Measurements from ENCODE around the gene DOK4. TPM values are rescaled to one million over a fixed set of nuclear protein-coding genes. Genes with fewer than 3 reads are reported as not detected.

DOK4 gene
- total RNA-seq, 1 donor from 2014 or later, result 25.5 TPM

- Histone ChIP-seq H3K4me3 (ENCODE audit: insufficient read depth, low read depth, low read length) (no peak overlapping the region), H3K27me3 (ENCODE audit: insufficient read depth, low read length) (no peaks in the 10 kb centered on the region), H3K9me3 (ENCODE audit: insufficient read depth, low read depth, low read length) (no peaks in the 10 kb centered on the region), H4K20me1 (ENCODE audit: insufficient read depth, low read length) (peaks cover 58% of the 10 kb centered on the region), H2AFZ (ENCODE audit: low read depth, low read length) (no peak overlapping the region), H3K27ac (ENCODE audit: low read depth, low read length) (no peak overlapping the region), H3K79me2 (ENCODE audit: insufficient read depth, low read length) (peaks cover 10% of the 10 kb centered on the region), H3K4me2 (ENCODE audit: low read length) (no peak overlapping the region), H3K36me3 (ENCODE audit: insufficient read depth, low read length) (peaks cover 52% of the 10 kb centered on the region), H3K9ac (ENCODE audit: low read length) (no peak overlapping the region), H3K4me1 (ENCODE audit: insufficient read depth, low read length) (no peaks in the 10 kb centered on the region)
- Mint-ChIP-seq H3K36me3 (ENCODE audit: low read depth, unreplicated experiment) (peaks cover 23% of the 10 kb centered on the region), H3K4me1 (ENCODE audit: low read depth, unreplicated experiment) (peaks cover 5% of the 10 kb centered on the region), H3K27ac (ENCODE audit: unreplicated experiment) (peak overlapping the region; percentile 6), H3K9me3 (ENCODE audit: unreplicated experiment) (no peaks in the 10 kb centered on the region), H3K27me3 (ENCODE audit: low read depth, unreplicated experiment) (no peaks in the 10 kb centered on the region), H3K4me3 (ENCODE audit: unreplicated experiment) (no peak overlapping the region)
- TF ChIP-seq CTCF (IDR thresholded peaks at IDR 0.05; ENCODE audit: insufficient read depth, low read depth, low read length) (no peak), EZH2 (IDR thresholded peaks at IDR 0.05; ENCODE audit: insufficient read depth, low read length) (no peak)
- DNase-seq (ENCODE audit: low read depth) (no peak), FAIRE-seq (no peak)
These were observed 16.3 kb downstream of the DOK4 start for GRCh38 chr16:57469917-57470470.

GRCh38 chr16:57469046-57469445 is 17.2 kb downstream of the DOK4 start:
- Mint-ChIP-seq H3K4me3 (ENCODE audit: unreplicated experiment) (no peak overlapping the region), H3K36me3 (ENCODE audit: low read depth, unreplicated experiment) (peaks cover 24% of the 10 kb centered on the region), H3K27me3 (ENCODE audit: low read depth, unreplicated experiment) (no peaks in the 10 kb centered on the region), H3K9me3 (ENCODE audit: unreplicated experiment) (no peaks in the 10 kb centered on the region), H3K27ac (ENCODE audit: unreplicated experiment) (no peak overlapping the region), H3K4me1 (ENCODE audit: low read depth, unreplicated experiment) (peaks cover 10% of the 10 kb centered on the region)
- DNase-seq (ENCODE audit: low read depth), result no peak
- no peaks in the 10 kb centered on the region for H3K27me3 ChIP-seq (ENCODE audit: insufficient read depth, low read length)
- H2AFZ ChIP-seq (ENCODE audit: low read depth, low read length), result no peak overlapping the region
- peaks cover 66% of the 10 kb centered on the region for H4K20me1 ChIP-seq (ENCODE audit: insufficient read depth, low read length)
- H3K79me2 ChIP-seq (ENCODE audit: insufficient read depth, low read length), result peaks cover 18% of the 10 kb centered on the region
- no peak overlapping the region for H3K27ac ChIP-seq (ENCODE audit: low read depth, low read length)
- no peaks in the 10 kb centered on the region for H3K4me1 ChIP-seq (ENCODE audit: insufficient read depth, low read length)
- H3K9me3 ChIP-seq (ENCODE audit: insufficient read depth, low read depth, low read length), result no peaks in the 10 kb centered on the region
- H3K4me2 ChIP-seq (ENCODE audit: low read length), result no peak overlapping the region
- no peak for FAIRE-seq
- no peak for TF ChIP-seq CTCF (IDR thresholded peaks at IDR 0.05; ENCODE audit: insufficient read depth, low read depth, low read length)
- no peak for TF ChIP-seq EZH2 (IDR thresholded peaks at IDR 0.05; ENCODE audit: insufficient read depth, low read length)
- no peak overlapping the region for H3K4me3 ChIP-seq (ENCODE audit: insufficient read depth, low read depth, low read length)
- H3K9ac ChIP-seq (ENCODE audit: low read length), result no peak overlapping the region
- H3K36me3 ChIP-seq (ENCODE audit: insufficient read depth, low read length), result peaks cover 51% of the 10 kb centered on the region

GRCh38 chr16:57468346-57468745 is 17.9 kb downstream of the DOK4 start:
- no peak overlapping the region for H2AFZ ChIP-seq (ENCODE audit: low read depth, low read length)
- no peak for TF ChIP-seq EZH2 (IDR thresholded peaks at IDR 0.05; ENCODE audit: insufficient read depth, low read length)
- TF ChIP-seq CTCF (IDR thresholded peaks at IDR 0.05; ENCODE audit: insufficient read depth, low read depth, low read length), result no peak
- H3K9ac ChIP-seq (ENCODE audit: low read length), result no peak overlapping the region
- no peak overlapping the region for H3K27ac ChIP-seq (ENCODE audit: low read depth, low read length)
- FAIRE-seq, result no peak
- H3K36me3 ChIP-seq (ENCODE audit: insufficient read depth, low read length), result peaks cover 47% of the 10 kb centered on the region
- H3K27me3 ChIP-seq (ENCODE audit: insufficient read depth, low read length), result no peaks in the 10 kb centered on the region
- H4K20me1 ChIP-seq (ENCODE audit: insufficient read depth, low read length), result peaks cover 72% of the 10 kb centered on the region
- Mint-ChIP-seq H3K27me3 (ENCODE audit: low read depth, unreplicated experiment) (no peaks in the 10 kb centered on the region), H3K27ac (ENCODE audit: unreplicated experiment) (no peak overlapping the region), H3K9me3 (ENCODE audit: unreplicated experiment) (no peaks in the 10 kb centered on the region), H3K4me1 (ENCODE audit: low read depth, unreplicated experiment) (peaks cover 13% of the 10 kb centered on the region), H3K4me3 (ENCODE audit: unreplicated experiment) (no peak overlapping the region), H3K36me3 (ENCODE audit: low read depth, unreplicated experiment) (peaks cover 27% of the 10 kb centered on the region)
- no peak overlapping the region for H3K4me3 ChIP-seq (ENCODE audit: insufficient read depth, low read depth, low read length)
- H3K4me1 ChIP-seq (ENCODE audit: insufficient read depth, low read length), result peaks cover 1% of the 10 kb centered on the region
- H3K4me2 ChIP-seq (ENCODE audit: low read length), result no peak overlapping the region
- H3K9me3 ChIP-seq (ENCODE audit: insufficient read depth, low read depth, low read length), result no peaks in the 10 kb centered on the region
- H3K79me2 ChIP-seq (ENCODE audit: insufficient read depth, low read length), result peaks cover 25% of the 10 kb centered on the region
- no peak for DNase-seq (ENCODE audit: low read depth)
